ENCODE measurements around the gene HIPK1.
"Not testable (repeated sequence)": the region's sequence is repeated elsewhere in the genome, so short reads cannot be mapped to it uniquely, and the experiment has no call there.

The HIPK1 gene

DNA sequence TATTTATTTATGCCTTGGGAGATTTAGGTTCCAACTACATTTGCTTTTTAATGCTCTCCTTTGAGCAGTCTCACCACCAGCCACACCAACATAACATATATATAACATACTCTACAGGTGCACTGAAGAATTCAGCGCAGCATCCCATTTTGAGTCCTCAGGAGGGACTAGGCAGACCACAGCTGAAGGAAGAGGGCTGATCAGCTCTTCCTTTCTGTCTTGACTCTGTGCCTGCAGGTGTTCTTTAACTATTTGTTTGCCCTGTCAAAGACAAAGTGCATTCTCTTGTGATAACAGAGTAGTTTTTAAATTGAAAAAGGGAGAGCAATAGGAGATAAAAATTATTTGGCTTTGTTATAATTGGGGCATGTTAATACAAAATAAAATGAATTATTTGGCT is 17.0 kb downstream of the HIPK1 start:
- no peak for DNase-seq

DNA sequence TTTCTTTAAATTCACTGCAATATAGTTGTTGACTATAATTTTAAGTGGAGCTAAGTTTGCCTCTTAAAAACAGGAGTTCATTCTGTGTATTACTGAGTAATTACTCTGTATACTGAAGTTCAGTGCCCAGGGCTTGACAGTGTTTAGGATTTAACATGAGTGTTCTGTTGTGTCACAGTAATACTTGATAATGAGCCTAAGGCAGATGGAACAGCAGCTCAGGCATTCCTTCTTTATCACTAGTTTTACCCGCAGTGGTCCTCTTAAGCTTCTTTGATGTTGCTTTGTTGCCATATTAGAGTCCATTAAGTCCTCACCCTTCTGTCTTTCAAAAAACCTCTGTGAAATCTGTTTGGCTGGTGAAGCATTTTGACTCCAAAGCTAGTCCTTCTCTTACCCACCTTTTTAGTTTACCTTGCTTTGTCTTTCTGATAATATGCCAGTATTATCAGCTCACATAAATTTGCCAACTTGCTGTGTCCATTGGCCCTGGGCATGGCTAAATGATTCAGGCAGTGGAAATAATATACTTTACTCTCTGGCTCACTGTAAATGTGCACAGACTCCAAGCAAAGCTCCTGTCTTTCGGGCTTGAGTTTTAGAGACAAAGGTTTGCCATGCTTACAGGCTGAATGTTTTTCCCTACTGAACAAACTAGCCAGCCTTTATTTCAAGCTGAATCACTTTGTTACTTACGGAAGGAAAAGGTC is 17.7 kb downstream of the HIPK1 start:
- DNase-seq, result no peak

- DNase-seq, result no peak
Observed at GRCh38 chr1:113947388-113948107, 18.4 kb downstream of the HIPK1 start.

- DNase-seq, result not testable (repeated sequence)
Observed at GRCh38 chr1:113948151-113948550, 19.0 kb downstream of the HIPK1 start.

- DNase-seq, result no peak
Observed at GRCh38 chr1:113949007-113949406, 19.9 kb downstream of the HIPK1 start.

- no peak for DNase-seq
Observed at GRCh38 chr1:113950908-113951307, 21.8 kb downstream of the HIPK1 start.

GRCh38 chr1:113951719-113952118 is 22.6 kb downstream of the HIPK1 start:
- no peak for DNase-seq

DNA sequence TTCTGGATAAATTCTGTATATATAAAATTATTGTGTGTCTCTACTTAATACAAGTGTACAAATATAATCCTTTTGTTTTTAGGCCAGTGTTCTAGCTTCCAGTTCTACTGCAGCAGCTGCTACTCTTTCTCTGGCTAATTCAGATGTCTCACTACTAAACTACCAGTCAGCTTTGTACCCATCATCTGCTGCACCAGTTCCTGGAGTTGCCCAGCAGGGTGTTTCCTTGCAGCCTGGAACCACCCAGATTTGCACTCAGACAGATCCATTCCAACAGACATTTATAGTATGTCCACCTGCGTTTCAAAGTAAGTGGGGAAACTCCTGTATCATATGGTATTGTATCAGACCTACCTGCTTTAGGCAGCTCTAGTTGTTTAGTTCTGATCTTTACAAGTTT is 28.9 kb downstream of the HIPK1 start:
- no peak for DNase-seq

GRCh38 chr1:113958691-113959090 is 29.6 kb downstream of the HIPK1 start:
- no peak for DNase-seq

- DNase-seq, result no peak
Observed at GRCh38 chr1:113963281-113963906, 34.3 kb downstream of the HIPK1 start.

GRCh38 chr1:113965703-113966412 is 36.7 kb downstream of the HIPK1 start:
- no peak for DNase-seq

DNA sequence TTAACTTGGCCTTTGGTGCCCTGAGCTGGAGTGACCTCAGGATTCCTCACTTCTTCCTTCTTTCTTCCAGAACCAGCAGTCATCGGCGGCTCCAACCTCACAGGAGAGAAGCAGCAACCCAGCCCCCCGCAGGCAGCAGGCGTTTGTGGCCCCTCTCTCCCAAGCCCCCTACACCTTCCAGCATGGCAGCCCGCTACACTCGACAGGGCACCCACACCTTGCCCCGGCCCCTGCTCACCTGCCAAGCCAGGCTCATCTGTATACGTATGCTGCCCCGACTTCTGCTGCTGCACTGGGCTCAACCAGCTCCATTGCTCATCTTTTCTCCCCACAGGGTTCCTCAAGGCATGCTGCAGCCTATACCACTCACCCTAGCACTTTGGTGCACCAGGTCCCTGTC is 43.8 kb downstream of the HIPK1 start:
- DNase-seq, result no peak

GRCh38 chr1:113975211-113975895 is 46.2 kb downstream of the HIPK1 start:
- DNase-seq, result no peak

DNA sequence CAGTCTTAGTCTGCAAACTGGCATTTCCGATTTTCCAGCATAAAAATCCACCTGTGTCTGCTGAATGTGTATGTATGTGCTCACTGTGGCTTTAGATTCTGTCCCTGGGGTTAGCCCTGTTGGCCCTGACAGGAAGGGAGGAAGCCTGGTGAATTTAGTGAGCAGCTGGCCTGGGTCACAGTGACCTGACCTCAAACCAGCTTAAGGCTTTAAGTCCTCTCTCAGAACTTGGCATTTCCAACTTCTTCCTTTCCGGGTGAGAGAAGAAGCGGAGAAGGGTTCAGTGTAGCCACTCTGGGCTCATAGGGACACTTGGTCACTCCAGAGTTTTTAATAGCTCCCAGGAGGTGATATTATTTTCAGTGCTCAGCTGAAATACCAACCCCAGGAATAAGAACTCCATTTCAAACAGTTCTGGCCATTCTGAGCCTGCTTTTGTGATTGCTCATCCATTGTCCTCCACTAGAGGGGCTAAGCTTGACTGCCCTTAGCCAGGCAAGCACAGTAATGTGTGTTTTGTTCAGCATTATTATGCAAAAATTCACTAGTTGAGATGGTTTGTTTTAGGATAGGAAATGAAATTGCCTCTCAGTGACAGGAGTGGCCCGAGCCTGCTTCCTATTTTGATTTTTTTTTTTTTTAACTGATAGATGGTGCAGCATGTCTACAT is 47.6 kb downstream of the HIPK1 start:
- no peak for DNase-seq

- no peak for DNase-seq
Observed at GRCh38 chr1:113977906-113978305, 48.8 kb downstream of the HIPK1 start.

GRCh38 chr1:113978863-113979702 is 50.0 kb downstream of the HIPK1 start, which contains the start of gene OLFML3:
Gene OLFML3 (plus strand): TSS chr1:113979474. CDS start chr1:113979517, 43 bp downstream.
- DNase-seq, result no peak

DNA sequence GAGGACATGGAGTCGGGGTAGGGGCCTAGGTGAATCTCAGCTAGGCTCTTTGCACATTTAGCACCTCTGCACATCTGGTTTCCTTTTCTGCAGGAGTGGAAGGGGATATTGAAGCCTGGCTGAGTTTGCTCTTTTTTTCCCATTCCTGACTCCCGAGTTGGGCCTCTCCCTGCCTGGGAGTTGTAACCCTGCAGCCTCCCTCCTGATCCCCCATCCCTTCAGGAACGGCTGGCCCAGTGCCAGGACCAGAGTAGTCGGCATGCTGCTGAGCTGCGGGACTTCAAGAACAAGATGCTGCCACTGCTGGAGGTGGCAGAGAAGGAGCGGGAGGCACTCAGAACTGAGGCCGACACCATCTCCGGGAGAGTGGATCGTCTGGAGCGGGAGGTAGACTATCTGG is 51.0 kb downstream of the HIPK1 start:
- DNase-seq, result no peak

DNA sequence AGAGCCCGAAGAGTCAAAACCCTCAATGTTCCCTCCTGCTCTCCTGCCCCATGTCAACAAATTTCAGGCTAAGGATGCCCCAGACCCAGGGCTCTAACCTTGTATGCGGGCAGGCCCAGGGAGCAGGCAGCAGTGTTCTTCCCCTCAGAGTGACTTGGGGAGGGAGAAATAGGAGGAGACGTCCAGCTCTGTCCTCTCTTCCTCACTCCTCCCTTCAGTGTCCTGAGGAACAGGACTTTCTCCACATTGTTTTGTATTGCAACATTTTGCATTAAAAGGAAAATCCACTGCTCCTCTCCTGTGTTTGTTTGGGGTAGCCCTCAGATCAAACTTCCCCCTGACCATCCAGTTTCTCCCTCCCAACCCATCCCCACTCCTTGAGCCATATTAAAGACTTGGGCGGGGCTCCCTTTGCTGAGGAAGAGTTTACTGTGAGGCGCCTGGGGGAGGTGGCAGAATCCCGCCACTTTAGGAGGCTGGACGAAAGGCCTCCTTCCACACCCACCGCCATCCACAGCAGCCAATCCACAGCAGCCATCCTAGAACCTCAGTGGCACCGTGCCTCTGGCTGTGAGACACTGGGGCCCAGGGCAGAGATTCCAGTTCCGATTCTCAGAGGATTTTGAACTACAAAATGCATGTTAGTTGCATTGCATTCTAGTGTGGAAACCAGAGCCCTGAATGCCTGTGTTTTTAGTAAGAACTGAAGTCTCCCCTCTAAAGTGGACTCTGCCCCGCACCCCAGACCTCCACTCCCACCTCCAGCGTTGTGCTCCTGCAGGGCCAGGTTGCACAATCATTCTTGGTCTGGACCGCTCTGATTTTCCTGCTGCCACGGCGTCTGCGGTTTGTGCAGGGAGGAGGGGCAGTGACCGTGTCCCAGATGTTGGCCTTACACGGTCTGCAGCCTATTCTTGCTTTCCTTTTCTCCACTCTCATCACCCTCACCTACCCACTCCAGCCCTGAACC is 53.1 kb downstream of the HIPK1 start:
- DNase-seq, result no peak

DNA sequence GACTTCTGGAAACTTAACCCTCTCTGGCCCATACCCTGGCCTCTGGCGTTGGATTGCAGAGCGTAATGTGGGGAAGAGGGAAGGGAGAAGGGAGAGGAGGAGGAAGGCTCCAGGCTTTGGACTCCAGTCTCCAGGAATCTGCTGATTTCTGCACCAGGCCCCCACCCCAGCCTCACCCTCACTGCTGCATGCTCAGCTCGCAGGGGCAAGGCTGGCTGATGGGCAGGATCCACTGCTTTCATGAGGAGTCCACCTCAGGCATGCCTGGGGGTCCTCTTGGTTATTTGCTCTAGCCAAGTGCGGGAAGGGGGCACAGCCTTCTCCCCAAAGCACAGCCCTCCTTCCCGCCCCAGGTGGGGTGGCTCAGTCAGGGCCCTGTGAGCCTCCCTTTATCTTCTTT is 53.8 kb downstream of the HIPK1 start:
- no peak for DNase-seq

DNA sequence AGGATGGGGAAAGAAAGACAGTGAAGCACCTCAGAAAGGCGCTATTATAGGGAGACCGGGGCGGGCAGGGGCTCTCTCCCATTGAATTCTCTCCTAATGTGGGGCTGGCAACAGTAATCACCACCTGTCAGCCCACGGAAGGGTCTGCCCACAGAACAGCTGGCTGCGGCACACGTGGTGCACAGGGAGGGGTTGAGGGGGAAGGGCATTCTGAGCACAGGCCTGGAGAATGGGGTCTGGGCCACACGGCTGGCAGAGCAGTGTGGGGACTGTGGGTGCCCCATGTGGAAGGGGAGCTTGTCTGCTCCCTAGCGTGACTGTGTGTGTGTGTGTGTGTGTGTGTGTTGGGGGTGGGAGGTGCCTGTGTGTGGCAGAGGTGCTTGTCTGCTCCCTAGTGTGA is 54.3 kb downstream of the HIPK1 start:
- no peak for DNase-seq
